Measurements from ENCODE around the gene ALK. TPM values are rescaled to one million over a fixed set of nuclear protein-coding genes. Genes with fewer than 3 reads are reported as not detected.
"Not testable (repeated sequence)": the region's sequence is repeated elsewhere in the genome, so short reads cannot be mapped to it uniquely, and the experiment has no call there.

Gene ALK
- polyA plus RNA-seq, 2 donors = 0.04 to 0.05 TPM

GRCh38 chr2:29253495-29254275, 667.7 kb downstream of the ALK start:
- H3K4me3 ChIP-seq (ENCODE audit: low read depth in 1 of 2, low read length in 2 of 2); H3K27me3 ChIP-seq (ENCODE audit: control insufficient read depth in 1 of 2, insufficient read depth in 2 of 2, low read length in 2 of 2); H3K27ac ChIP-seq (ENCODE audit: low read depth in 2 of 2, low read length in 1 of 2); H3K4me1 ChIP-seq (ENCODE audit: control insufficient read depth in 2 of 2, insufficient read depth in 2 of 2, low read length in 1 of 2); H3K9me3 ChIP-seq (ENCODE audit: control insufficient read depth in 2 of 2, insufficient read depth in 1 of 2, low read depth in 1 of 2, low read length in 1 of 2); H3K36me3 ChIP-seq (ENCODE audit: control insufficient read depth in 2 of 2, insufficient read depth in 2 of 2, low read length in 1 of 2): not testable (repeated sequence)
- WGBS, 2 donors = 66 to 76% methylated on average over 4 of the region's 4 CpGs

GRCh38 chr2:29253026-29253425, 668.4 kb downstream of the ALK start:
- no peak overlapping the region for H3K27ac ChIP-seq (ENCODE audit: low read depth in 2 of 2, low read length in 1 of 2)
- H3K27me3 ChIP-seq (ENCODE audit: control insufficient read depth in 1 of 2, insufficient read depth in 2 of 2, low read length in 2 of 2) = no peaks in the 10 kb centered on the region
- WGBS, 2 donors = 72 to 73% methylated on average over 3 of the region's 3 CpGs
- no peaks in the 10 kb centered on the region for H3K9me3 ChIP-seq (ENCODE audit: control insufficient read depth in 2 of 2, insufficient read depth in 1 of 2, low read depth in 1 of 2, low read length in 1 of 2)
- no peak overlapping the region for H3K4me3 ChIP-seq (ENCODE audit: low read depth in 1 of 2, low read length in 2 of 2)
- H3K4me1 ChIP-seq (ENCODE audit: control insufficient read depth in 2 of 2, insufficient read depth in 2 of 2, low read length in 1 of 2) = peaks cover 0 to 2% of the 10 kb centered on the region in 2 donors
- no peaks in the 10 kb centered on the region for H3K36me3 ChIP-seq (ENCODE audit: control insufficient read depth in 2 of 2, insufficient read depth in 2 of 2, low read length in 1 of 2)

GRCh38 chr2:29251406-29251805, 670.0 kb downstream of the ALK start:
- Histone ChIP-seq H3K27me3 (ENCODE audit: control insufficient read depth in 1 of 2, insufficient read depth in 2 of 2, low read length in 2 of 2) (no peaks in the 10 kb centered on the region), H3K36me3 (ENCODE audit: control insufficient read depth in 2 of 2, insufficient read depth in 2 of 2, low read length in 1 of 2) (no peaks in the 10 kb centered on the region), H3K9me3 (ENCODE audit: control insufficient read depth in 2 of 2, insufficient read depth in 1 of 2, low read depth in 1 of 2, low read length in 1 of 2) (no peaks in the 10 kb centered on the region), H3K27ac (ENCODE audit: low read depth in 2 of 2, low read length in 1 of 2) (no peak overlapping the region), H3K4me3 (ENCODE audit: low read depth in 1 of 2, low read length in 2 of 2) (no peak overlapping the region), H3K4me1 (ENCODE audit: control insufficient read depth in 2 of 2, insufficient read depth in 2 of 2, low read length in 1 of 2) (no peaks in the 10 kb centered on the region)
- 89 to 91% methylated on average over 5 of the region's 5 CpGs for WGBS, 2 donors

- Histone ChIP-seq H3K27me3 (ENCODE audit: control insufficient read depth in 1 of 2, insufficient read depth in 2 of 2, low read length in 2 of 2) (no peaks in the 10 kb centered on the region), H3K36me3 (ENCODE audit: control insufficient read depth in 2 of 2, insufficient read depth in 2 of 2, low read length in 1 of 2) (no peaks in the 10 kb centered on the region), H3K4me1 (ENCODE audit: control insufficient read depth in 2 of 2, insufficient read depth in 2 of 2, low read length in 1 of 2) (no peaks in the 10 kb centered on the region), H3K27ac (ENCODE audit: low read depth in 2 of 2, low read length in 1 of 2) (no peak overlapping the region), H3K4me3 (ENCODE audit: low read depth in 1 of 2, low read length in 2 of 2) (no peak overlapping the region), H3K9me3 (ENCODE audit: control insufficient read depth in 2 of 2, insufficient read depth in 1 of 2, low read depth in 1 of 2, low read length in 1 of 2) (no peaks in the 10 kb centered on the region)
- WGBS, 2 donors = 93 to 97% methylated on average over 7 of the region's 7 CpGs
These were observed 670.4 kb downstream of the ALK start for GRCh38 chr2:29250977-29251376.

- H3K27me3 ChIP-seq (ENCODE audit: control insufficient read depth in 1 of 2, insufficient read depth in 2 of 2, low read length in 2 of 2) = no peaks in the 10 kb centered on the region
- H3K4me1 ChIP-seq (ENCODE audit: control insufficient read depth in 2 of 2, insufficient read depth in 2 of 2, low read length in 1 of 2) = no peaks in the 10 kb centered on the region
- no peak overlapping the region for H3K27ac ChIP-seq (ENCODE audit: low read depth in 2 of 2, low read length in 1 of 2)
- 60 to 69% methylated on average over 11 of the region's 11 CpGs for WGBS, 2 donors
- no peaks in the 10 kb centered on the region for H3K9me3 ChIP-seq (ENCODE audit: control insufficient read depth in 2 of 2, insufficient read depth in 1 of 2, low read depth in 1 of 2, low read length in 1 of 2)
- H3K4me3 ChIP-seq (ENCODE audit: low read depth in 1 of 2, low read length in 2 of 2) = no peak overlapping the region
- no peaks in the 10 kb centered on the region for H3K36me3 ChIP-seq (ENCODE audit: control insufficient read depth in 2 of 2, insufficient read depth in 2 of 2, low read length in 1 of 2)
These were observed 671.6 kb downstream of the ALK start for GRCh38 chr2:29249666-29250253.

- no peak overlapping the region for H3K4me3 ChIP-seq (ENCODE audit: low read depth in 1 of 2, low read length in 2 of 2)
- H3K4me1 ChIP-seq (ENCODE audit: control insufficient read depth in 2 of 2, insufficient read depth in 2 of 2, low read length in 1 of 2) = no peaks in the 10 kb centered on the region
- no peaks in the 10 kb centered on the region for H3K36me3 ChIP-seq (ENCODE audit: control insufficient read depth in 2 of 2, insufficient read depth in 2 of 2, low read length in 1 of 2)
- no peaks in the 10 kb centered on the region for H3K9me3 ChIP-seq (ENCODE audit: control insufficient read depth in 2 of 2, insufficient read depth in 1 of 2, low read depth in 1 of 2, low read length in 1 of 2)
- WGBS, 2 donors = 83 to 87% methylated on average over 7 of the region's 7 CpGs
- no peak overlapping the region for H3K27ac ChIP-seq (ENCODE audit: low read depth in 2 of 2, low read length in 1 of 2)
- H3K27me3 ChIP-seq (ENCODE audit: control insufficient read depth in 1 of 2, insufficient read depth in 2 of 2, low read length in 2 of 2) = no peaks in the 10 kb centered on the region
These were observed 674.0 kb downstream of the ALK start for GRCh38 chr2:29247336-29247914.

GRCh38 chr2:29246383-29247300, 674.7 kb downstream of the ALK start:
- Histone ChIP-seq H3K27ac (ENCODE audit: low read depth in 2 of 2, low read length in 1 of 2) (no peak overlapping the region), H3K27me3 (ENCODE audit: control insufficient read depth in 1 of 2, insufficient read depth in 2 of 2, low read length in 2 of 2) (no peaks in the 10 kb centered on the region), H3K36me3 (ENCODE audit: control insufficient read depth in 2 of 2, insufficient read depth in 2 of 2, low read length in 1 of 2) (no peaks in the 10 kb centered on the region), H3K9me3 (ENCODE audit: control insufficient read depth in 2 of 2, insufficient read depth in 1 of 2, low read depth in 1 of 2, low read length in 1 of 2) (no peaks in the 10 kb centered on the region), H3K4me3 (ENCODE audit: low read depth in 1 of 2, low read length in 2 of 2) (no peak overlapping the region), H3K4me1 (ENCODE audit: control insufficient read depth in 2 of 2, insufficient read depth in 2 of 2, low read length in 1 of 2) (no peaks in the 10 kb centered on the region)
- WGBS, 2 donors = 89 to 90% methylated on average over 36 of the region's 36 CpGs

GRCh38 chr2:29245742-29246382, 675.5 kb downstream of the ALK start:
- H3K27ac ChIP-seq (ENCODE audit: low read depth in 2 of 2, low read length in 1 of 2) = no peak overlapping the region
- H3K9me3 ChIP-seq (ENCODE audit: control insufficient read depth in 2 of 2, insufficient read depth in 1 of 2, low read depth in 1 of 2, low read length in 1 of 2) = no peaks in the 10 kb centered on the region
- no peaks in the 10 kb centered on the region for H3K36me3 ChIP-seq (ENCODE audit: control insufficient read depth in 2 of 2, insufficient read depth in 2 of 2, low read length in 1 of 2)
- WGBS, 2 donors = 74 to 77% methylated on average over 8 to 10 of the region's 10 CpGs
- no peaks in the 10 kb centered on the region for H3K4me1 ChIP-seq (ENCODE audit: control insufficient read depth in 2 of 2, insufficient read depth in 2 of 2, low read length in 1 of 2)
- no peaks in the 10 kb centered on the region for H3K27me3 ChIP-seq (ENCODE audit: control insufficient read depth in 1 of 2, insufficient read depth in 2 of 2, low read length in 2 of 2)
- no peak overlapping the region for H3K4me3 ChIP-seq (ENCODE audit: low read depth in 1 of 2, low read length in 2 of 2)

All from esophagus (tissue), 2 donors.